PFSK-1 (cell line): Measurements from ENCODE around the gene FABP6.

ENCODE experiments used
- SIN3A ChIP-seq: IDR thresholded peaks from 2 replicates; pipeline ENCODE4 v1.6.1; 2012; ENCODE audit warnings: mild to moderate bottlenecking, low read length, moderate library complexity, borderline replicate concordance; ENCODE audit not compliant: insufficient read depth
- TF ChIP-seq, protein P1 (sequence below), 2 experiments: IDR thresholded peaks; 2 replicates each; pipeline versions ENCODE4 v1.6.1 to v1.8.0; 2011 to 2012; ENCODE audit warnings: low read depth in 2 of 2, low read length in 2 of 2, control low read depth in 1 of 2, inconsistent platforms in 1 of 2, mild to moderate bottlenecking in 1 of 2, moderate library complexity in 1 of 2; ENCODE audit not compliant: insufficient read depth in 1 of 2

- TF ChIP-seq, protein P1, sequence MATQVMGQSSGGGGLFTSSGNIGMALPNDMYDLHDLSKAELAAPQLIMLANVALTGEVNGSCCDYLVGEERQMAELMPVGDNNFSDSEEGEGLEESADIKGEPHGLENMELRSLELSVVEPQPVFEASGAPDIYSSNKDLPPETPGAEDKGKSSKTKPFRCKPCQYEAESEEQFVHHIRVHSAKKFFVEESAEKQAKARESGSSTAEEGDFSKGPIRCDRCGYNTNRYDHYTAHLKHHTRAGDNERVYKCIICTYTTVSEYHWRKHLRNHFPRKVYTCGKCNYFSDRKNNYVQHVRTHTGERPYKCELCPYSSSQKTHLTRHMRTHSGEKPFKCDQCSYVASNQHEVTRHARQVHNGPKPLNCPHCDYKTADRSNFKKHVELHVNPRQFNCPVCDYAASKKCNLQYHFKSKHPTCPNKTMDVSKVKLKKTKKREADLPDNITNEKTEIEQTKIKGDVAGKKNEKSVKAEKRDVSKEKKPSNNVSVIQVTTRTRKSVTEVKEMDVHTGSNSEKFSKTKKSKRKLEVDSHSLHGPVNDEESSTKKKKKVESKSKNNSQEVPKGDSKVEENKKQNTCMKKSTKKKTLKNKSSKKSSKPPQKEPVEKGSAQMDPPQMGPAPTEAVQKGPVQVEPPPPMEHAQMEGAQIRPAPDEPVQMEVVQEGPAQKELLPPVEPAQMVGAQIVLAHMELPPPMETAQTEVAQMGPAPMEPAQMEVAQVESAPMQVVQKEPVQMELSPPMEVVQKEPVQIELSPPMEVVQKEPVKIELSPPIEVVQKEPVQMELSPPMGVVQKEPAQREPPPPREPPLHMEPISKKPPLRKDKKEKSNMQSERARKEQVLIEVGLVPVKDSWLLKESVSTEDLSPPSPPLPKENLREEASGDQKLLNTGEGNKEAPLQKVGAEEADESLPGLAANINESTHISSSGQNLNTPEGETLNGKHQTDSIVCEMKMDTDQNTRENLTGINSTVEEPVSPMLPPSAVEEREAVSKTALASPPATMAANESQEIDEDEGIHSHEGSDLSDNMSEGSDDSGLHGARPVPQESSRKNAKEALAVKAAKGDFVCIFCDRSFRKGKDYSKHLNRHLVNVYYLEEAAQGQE (IDR thresholded peaks at IDR 0.05; ENCODE audit: insufficient read depth in 1 of 2, low read depth in 2 of 2, low read length in 2 of 2), result no peak
- no peak for TF ChIP-seq SIN3A
These were observed 29.8 kb upstream of the FABP6 start for GRCh38 chr5:160199410-160199911.
